Measurements from ENCODE around the gene FYB1.

DNA sequence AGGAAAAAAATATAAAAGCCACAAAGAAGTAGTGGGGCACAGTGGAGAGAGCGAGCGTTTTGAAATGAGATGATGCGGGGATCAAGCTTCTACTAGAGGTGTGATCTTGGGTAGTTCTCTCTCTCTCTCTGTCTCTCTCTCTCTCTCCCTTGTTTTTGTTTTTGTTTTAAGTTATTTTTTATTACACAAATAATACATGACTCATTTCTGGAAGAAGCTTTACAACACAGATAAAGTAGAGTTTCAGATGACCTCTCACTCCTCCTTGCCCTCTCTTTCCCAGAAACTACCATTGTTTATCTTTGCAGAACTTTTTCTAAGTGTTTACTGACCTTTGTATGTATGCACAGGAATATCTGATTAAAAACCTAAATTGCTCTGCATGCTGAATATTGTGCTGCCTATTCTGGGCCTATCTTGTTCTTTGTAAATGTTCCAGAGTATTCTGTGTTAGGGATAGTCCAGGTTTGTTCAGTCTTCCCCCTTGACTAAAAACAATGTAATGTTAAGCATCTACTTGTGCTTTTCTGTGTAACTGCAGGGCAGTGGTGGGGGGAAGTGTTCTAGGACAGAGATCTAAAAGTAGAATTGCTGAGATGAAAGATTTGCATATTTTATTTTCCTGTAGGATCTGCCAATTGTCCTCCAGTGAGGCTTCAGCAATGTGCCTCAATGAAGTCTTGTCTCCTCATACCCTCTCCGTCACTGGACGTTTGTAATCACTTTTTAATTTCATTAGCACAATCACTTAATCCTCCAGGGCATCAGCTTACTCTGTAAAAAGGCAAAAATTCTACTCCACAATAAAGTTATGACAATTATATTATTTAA is 52.0 kb downstream of the FYB1 start:
- TF ChIP-seq, protein P1, sequence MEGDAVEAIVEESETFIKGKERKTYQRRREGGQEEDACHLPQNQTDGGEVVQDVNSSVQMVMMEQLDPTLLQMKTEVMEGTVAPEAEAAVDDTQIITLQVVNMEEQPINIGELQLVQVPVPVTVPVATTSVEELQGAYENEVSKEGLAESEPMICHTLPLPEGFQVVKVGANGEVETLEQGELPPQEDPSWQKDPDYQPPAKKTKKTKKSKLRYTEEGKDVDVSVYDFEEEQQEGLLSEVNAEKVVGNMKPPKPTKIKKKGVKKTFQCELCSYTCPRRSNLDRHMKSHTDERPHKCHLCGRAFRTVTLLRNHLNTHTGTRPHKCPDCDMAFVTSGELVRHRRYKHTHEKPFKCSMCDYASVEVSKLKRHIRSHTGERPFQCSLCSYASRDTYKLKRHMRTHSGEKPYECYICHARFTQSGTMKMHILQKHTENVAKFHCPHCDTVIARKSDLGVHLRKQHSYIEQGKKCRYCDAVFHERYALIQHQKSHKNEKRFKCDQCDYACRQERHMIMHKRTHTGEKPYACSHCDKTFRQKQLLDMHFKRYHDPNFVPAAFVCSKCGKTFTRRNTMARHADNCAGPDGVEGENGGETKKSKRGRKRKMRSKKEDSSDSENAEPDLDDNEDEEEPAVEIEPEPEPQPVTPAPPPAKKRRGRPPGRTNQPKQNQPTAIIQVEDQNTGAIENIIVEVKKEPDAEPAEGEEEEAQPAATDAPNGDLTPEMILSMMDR (conservative IDR thresholded peaks at IDR 0.05; ENCODE audit: low read length), result no peak
- TF ChIP-seq EZH2phosphoT487 (IDR thresholded peaks at IDR 0.05; ENCODE audit: borderline replicate concordance, low read depth, low read length), result no peak
